ENCODE data around the gene PSD. TPM values are rescaled to one million over a fixed set of nuclear protein-coding genes. Genes with fewer than 3 reads are reported as not detected.

Gene PSD
- total RNA-seq, 4 donors from 2014 or later: 0.44 to 1.6 (median 1.1) TPM; not detected in 1

- ATAC-seq (ENCODE audit: low FRiP score) (no peak), DNase-seq (ENCODE audit: low spot score) (no peak)
- TF ChIP-seq, protein P1, sequence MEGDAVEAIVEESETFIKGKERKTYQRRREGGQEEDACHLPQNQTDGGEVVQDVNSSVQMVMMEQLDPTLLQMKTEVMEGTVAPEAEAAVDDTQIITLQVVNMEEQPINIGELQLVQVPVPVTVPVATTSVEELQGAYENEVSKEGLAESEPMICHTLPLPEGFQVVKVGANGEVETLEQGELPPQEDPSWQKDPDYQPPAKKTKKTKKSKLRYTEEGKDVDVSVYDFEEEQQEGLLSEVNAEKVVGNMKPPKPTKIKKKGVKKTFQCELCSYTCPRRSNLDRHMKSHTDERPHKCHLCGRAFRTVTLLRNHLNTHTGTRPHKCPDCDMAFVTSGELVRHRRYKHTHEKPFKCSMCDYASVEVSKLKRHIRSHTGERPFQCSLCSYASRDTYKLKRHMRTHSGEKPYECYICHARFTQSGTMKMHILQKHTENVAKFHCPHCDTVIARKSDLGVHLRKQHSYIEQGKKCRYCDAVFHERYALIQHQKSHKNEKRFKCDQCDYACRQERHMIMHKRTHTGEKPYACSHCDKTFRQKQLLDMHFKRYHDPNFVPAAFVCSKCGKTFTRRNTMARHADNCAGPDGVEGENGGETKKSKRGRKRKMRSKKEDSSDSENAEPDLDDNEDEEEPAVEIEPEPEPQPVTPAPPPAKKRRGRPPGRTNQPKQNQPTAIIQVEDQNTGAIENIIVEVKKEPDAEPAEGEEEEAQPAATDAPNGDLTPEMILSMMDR (IDR thresholded peaks at IDR 0.05): no peak
These were observed 43.3 kb downstream of the PSD start for GRCh38 chr10:102375250-102375649.

DNA sequence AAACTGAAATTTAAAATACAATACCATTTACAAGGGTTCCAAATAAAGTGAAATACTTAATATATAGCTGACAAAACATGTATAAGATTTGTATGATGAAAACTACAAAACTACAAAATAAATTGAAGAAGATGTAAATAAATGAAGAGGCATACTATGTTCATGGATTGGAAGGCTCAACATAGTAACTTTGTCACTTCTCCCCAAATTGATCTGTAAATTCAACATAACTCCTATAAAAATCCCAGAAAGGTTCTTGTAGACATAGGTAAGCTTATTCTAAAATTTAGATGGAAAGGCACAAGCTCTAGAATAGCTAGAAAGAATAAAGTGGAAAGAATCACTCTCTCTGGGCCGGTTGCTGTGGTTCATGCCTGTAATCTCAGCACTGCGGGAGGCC, 47.3 kb downstream of the PSD start:
- DNase-seq (ENCODE audit: low spot score) (no peak), ATAC-seq (ENCODE audit: low FRiP score) (no peak)
- TF ChIP-seq, protein P1 (IDR thresholded peaks at IDR 0.05): no peak

GRCh38 chr10:102368077-102368476, 50.5 kb downstream of the PSD start:
- DNase-seq (ENCODE audit: low spot score) (no peak), ATAC-seq (ENCODE audit: low FRiP score) (no peak)
- TF ChIP-seq, protein P1 (IDR thresholded peaks at IDR 0.05): no peak

DNA sequence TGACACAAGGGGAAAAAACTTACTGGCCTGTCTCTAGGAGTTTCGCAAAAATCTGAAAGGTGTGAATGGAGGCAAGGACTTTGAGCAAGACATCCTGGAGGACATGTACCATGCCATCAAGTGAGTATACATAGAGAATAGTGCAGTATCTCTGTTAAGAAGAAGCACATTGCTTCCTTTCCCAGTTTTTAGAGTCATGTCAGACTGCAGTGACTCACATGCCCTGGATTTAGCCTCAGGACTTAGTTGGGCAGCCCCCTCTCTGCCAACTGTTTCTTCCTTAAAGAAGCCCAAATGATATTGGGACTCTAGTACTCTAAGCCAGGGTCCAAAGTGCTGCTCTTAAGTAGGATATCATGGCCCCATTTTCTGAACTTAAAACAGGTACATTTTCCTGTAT, 51.1 kb downstream of the PSD start:
- DNase-seq (ENCODE audit: low spot score) (no peak), ATAC-seq (ENCODE audit: low FRiP score) (no peak)
- TF ChIP-seq, protein P1 (IDR thresholded peaks at IDR 0.05): no peak

DNA sequence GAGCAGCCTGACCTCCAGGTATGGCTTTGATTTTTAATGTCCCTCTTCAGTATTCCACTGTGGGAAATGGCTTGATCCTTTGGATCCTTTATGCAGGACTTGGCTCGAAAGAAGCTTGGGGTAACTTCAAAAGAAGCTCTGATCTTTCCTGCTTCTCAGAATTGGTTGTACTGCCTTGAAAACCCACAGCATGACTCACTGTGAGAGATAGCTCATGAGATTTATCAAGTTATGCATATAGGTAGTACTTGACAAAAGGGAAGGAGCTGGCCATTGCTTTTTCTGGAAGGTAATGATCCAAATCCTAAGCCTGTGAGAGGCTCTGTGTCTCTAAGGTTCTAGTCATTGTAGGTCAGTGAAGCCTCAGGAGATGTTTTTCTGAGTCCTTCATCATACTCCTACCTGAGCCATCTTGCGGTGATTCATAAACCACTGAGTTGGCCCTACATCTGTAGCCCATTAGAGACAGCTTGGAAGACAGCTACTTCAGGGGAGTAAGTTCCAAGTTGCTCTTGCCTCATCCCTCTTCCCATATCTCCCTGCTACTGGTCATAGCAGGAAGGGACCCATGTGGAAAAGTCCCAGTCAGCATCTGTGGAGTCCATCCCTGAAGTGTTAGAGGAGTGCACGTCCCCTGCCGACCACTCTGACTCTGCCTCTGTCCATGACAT, 59.7 kb downstream of the PSD start:
- no peak for ATAC-seq (ENCODE audit: low FRiP score)
- TF ChIP-seq, protein P1 (IDR thresholded peaks at IDR 0.05): no peak
- no peak for DNase-seq (ENCODE audit: low spot score)

DNA sequence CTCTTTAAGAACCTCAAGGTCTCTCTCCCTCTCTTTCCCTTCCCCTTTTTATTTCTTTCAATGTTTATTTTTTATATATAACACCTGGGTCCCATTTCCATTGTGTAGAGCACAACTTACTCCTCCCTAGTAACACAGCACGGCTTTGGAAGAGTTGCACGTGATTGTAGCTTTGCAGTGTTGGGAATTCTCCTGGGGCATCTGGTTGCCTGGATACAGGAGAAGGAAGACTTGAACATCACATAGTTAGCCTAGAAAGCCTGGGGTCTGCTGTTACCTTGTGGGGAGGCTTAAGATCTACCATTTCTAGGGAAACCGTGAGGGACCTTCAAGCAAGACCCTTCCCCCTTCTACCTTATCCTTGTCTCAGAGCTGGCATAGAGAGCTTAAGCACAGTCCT, 64.1 kb downstream of the PSD start:
- ATAC-seq (ENCODE audit: low FRiP score) (no peak), DNase-seq (ENCODE audit: low spot score) (no peak)
- TF ChIP-seq, protein P1 (IDR thresholded peaks at IDR 0.05): no peak

Small RNA genes within 50 kb of the gene (small RNA-seq; reads per million reads assigned to genes)
- gene MIR146B: 11,748 reads per million, percentile 100 among the genes with 10 or more reads in this experiment

Other genes with a start within 250 kb of the PSD start
- 1 to 10 TPM in 3 of 4 donors, under 1 TPM in 1; 0.72 to 4.6 (median 2.1) TPM for gene ELOVL3, start 192.5 kb downstream of the PSD start, total RNA-seq
- under 1 TPM in 2 of 4 donors, not detected in 2; 0.36 to 0.37 TPM for gene PITX3, start 177.3 kb downstream of the PSD start, total RNA-seq
- 10 to 100 TPM; 28.1 to 34.9 (median 31.6) TPM for gene GBF1, start 173.3 kb downstream of the PSD start, total RNA-seq
- 10 to 100 TPM; 13.7 to 54.4 (median 28.8) TPM for gene NFKB2, start 23.1 kb downstream of the PSD start, total RNA-seq
- 10 to 100 TPM; 11.7 to 16.8 (median 15.0) TPM for gene FBXL15, start 2.1 kb upstream of the PSD start, total RNA-seq
- gene CUEDC2, start 13.8 kb upstream of the PSD start, total RNA-seq: 10 to 100 TPM; 41.1 to 51.6 (median 47.2) TPM
- gene C10orf95, start 32.8 kb upstream of the PSD start, total RNA-seq: under 1 TPM in 1 of 4 donors, not detected in 3; 0.84 TPM
- gene ACTR1A, start 83.9 kb upstream of the PSD start, total RNA-seq: 100 to 1,000 TPM in 3 of 4 donors, 10 to 100 TPM in 1; 81.8 to 117 (median 113) TPM
- gene SUFU, start 85.2 kb upstream of the PSD start, total RNA-seq: 10 to 100 TPM in 1 of 4 donors, 1 to 10 TPM in 3; 3.7 to 10.1 (median 7.1) TPM
- gene TRIM8, start 225.7 kb upstream of the PSD start, total RNA-seq: 100 to 1,000 TPM in 3 of 4 donors, 10 to 100 TPM in 1; 58.2 to 121 (median 103) TPM